Measurements from ENCODE around the gene MEGF6. TPM values are rescaled to one million over a fixed set of nuclear protein-coding genes. Genes with fewer than 3 reads are reported as not detected.

MEGF6 gene
- total and polyA plus RNA-seq, 7 donors = 0.67 to 5.5 (median 3.7) TPM

- no peaks in the 10 kb centered on the region for H3K36me3 ChIP-seq (ENCODE audit: insufficient read depth in 1 of 2, low read depth in 1 of 2)
- TF ChIP-seq CTCF (IDR thresholded peaks at IDR 0.05) = no peak
- no peak overlapping the region for H3K27ac ChIP-seq
- no peak overlapping the region for H3K4me3 ChIP-seq
- intact Hi-C loops (cut with DNase I) = no loop called here
- no peaks in the 10 kb centered on the region for H3K9me3 ChIP-seq
- peaks cover 3% of the 10 kb centered on the region for H3K4me1 ChIP-seq
- H3K27me3 ChIP-seq (ENCODE audit: insufficient read depth in 3 of 3, low read length in 2 of 3) = no peaks in the 10 kb centered on the region
- 83 to 89% (median 87%) methylated on average over 12 of the region's 12 CpGs for WGBS, 3 donors
- ATAC-seq (no peak), DNase-seq (no peak)
Measured at GRCh38 chr1:3515272-3515671, 96.0 kb downstream of the MEGF6 start.

- Histone ChIP-seq H3K4me1 (peaks cover 3% of the 10 kb centered on the region), H3K27ac (no peak overlapping the region), H3K27me3 (ENCODE audit: insufficient read depth in 3 of 3, low read length in 2 of 3) (no peaks in the 10 kb centered on the region), H3K9me3 (no peaks in the 10 kb centered on the region), H3K36me3 (ENCODE audit: insufficient read depth in 1 of 2, low read depth in 1 of 2) (no peaks in the 10 kb centered on the region), H3K4me3 (no peak overlapping the region)
- TF ChIP-seq CTCF (IDR thresholded peaks at IDR 0.05) = no peak
- 89 to 92% (median 92%) methylated on average over 17 of the region's 17 CpGs for WGBS, 3 donors
- ATAC-seq (no peak), DNase-seq (no peak)
- intact Hi-C loops (cut with DNase I) = no loop called here
Measured at GRCh38 chr1:3514404-3514803, 96.9 kb downstream of the MEGF6 start.

- DNase-seq (no peak), ATAC-seq (no peak)
- TF ChIP-seq CTCF (IDR thresholded peaks at IDR 0.05) = no peak
- Histone ChIP-seq H3K27me3 (ENCODE audit: insufficient read depth in 3 of 3, low read length in 2 of 3) (no peaks in the 10 kb centered on the region), H3K4me1 (peaks cover 3% of the 10 kb centered on the region), H3K4me3 (no peak overlapping the region), H3K9me3 (no peaks in the 10 kb centered on the region), H3K27ac (no peak overlapping the region), H3K36me3 (ENCODE audit: insufficient read depth in 1 of 2, low read depth in 1 of 2) (no peaks in the 10 kb centered on the region)
- intact Hi-C loops (cut with DNase I) = no loop called here
- WGBS, 3 donors = 94 to 99% (median 95%) methylated on average over 14 to 15 of the region's 15 CpGs
Measured at GRCh38 chr1:3511856-3512255, 99.5 kb downstream of the MEGF6 start.

GRCh38 chr1:3511306-3511705 lies 100.0 kb downstream of the MEGF6 start:
- ATAC-seq (no peak), DNase-seq (no peak)
- TF ChIP-seq CTCF (IDR thresholded peaks at IDR 0.05) = no peak
- no peaks in the 10 kb centered on the region for H3K9me3 ChIP-seq
- intact Hi-C loops (cut with DNase I) = no loop called here
- H3K27me3 ChIP-seq (ENCODE audit: insufficient read depth in 3 of 3, low read length in 2 of 3) = no peaks in the 10 kb centered on the region
- H3K4me1 ChIP-seq = peaks cover under 1% of the 10 kb centered on the region
- H3K36me3 ChIP-seq (ENCODE audit: insufficient read depth in 1 of 2, low read depth in 1 of 2) = no peaks in the 10 kb centered on the region
- H3K4me3 ChIP-seq = no peak overlapping the region
- 87 to 94% (median 91%) methylated on average over 14 to 16 of the region's 16 CpGs for WGBS, 3 donors
- no peak overlapping the region for H3K27ac ChIP-seq

- no peak for DNase-seq
- no peaks in the 10 kb centered on the region for H3K27me3 ChIP-seq (ENCODE audit: insufficient read depth in 3 of 3, low read length in 2 of 3)
- WGBS, 3 donors = 89 to 96% (median 92%) methylated on average over 12 of the region's 12 CpGs
- no peaks in the 10 kb centered on the region for H3K9me3 ChIP-seq
- no peak for TF ChIP-seq CTCF (IDR thresholded peaks at IDR 0.05)
- H3K36me3 ChIP-seq (ENCODE audit: insufficient read depth in 1 of 2, low read depth in 1 of 2) = no peaks in the 10 kb centered on the region
- intact Hi-C loops (cut with DNase I) = no loop called here
- H3K4me3 ChIP-seq = no peak overlapping the region
- H3K4me1 ChIP-seq = no peaks in the 10 kb centered on the region
- no peak for ATAC-seq
- H3K27ac ChIP-seq = no peak overlapping the region
Measured at GRCh38 chr1:3510956-3511250, 100.4 kb downstream of the MEGF6 start.
